ENCODE results near the gene NLGN4Y. TPM values are rescaled to one million over a fixed set of nuclear protein-coding genes. Genes with fewer than 3 reads are reported as not detected.

NLGN4Y gene
- total and polyA plus RNA-seq, 2 experiments from 2014 or later, result not detected

DNA sequence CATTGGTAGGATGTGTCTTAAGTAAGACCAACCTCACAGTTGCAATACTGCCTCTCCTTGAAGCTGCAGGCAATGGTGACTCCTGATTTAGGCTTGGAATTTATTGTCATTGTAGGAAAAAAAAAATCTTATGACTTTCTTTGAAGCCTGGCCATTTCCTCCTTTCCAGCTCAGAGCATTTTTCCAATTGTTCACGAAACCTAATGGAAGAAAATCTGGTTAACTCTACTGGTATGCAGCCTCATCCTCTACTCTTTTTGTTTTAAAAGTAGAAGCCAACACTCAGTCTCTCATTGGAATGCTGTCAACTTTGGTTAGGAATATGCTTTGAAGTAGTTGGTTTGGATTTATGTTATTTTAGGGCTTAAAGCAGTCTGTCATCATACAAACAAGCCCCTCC lies 298.6 kb downstream of the NLGN4Y start:
- Histone ChIP-seq H3K27ac (no peak overlapping the region), H3K27me3 (no peaks in the 10 kb centered on the region), H3K4me2 (no peak overlapping the region), H4K20me1 (ENCODE audit: insufficient read depth, poor library complexity, severe bottlenecking) (no peaks in the 10 kb centered on the region), H3K4me3 (no peak overlapping the region), H3K9me3 (ENCODE audit: low read depth) (no peaks in the 10 kb centered on the region), H2AFZ (no peak overlapping the region), H3K4me1 (ENCODE audit: insufficient read depth) (no peaks in the 10 kb centered on the region), H3K9me2 (replicated peaks; ENCODE audit: insufficient read depth) (no peaks in the 10 kb centered on the region), H3K36me3 (replicated peaks; ENCODE audit: insufficient read depth, low read depth) (no peaks in the 10 kb centered on the region), H3K79me2 (no peaks in the 10 kb centered on the region)
- no CpG with 5 or more reads among the region's 1 CpG for WGBS (ENCODE audit: low lambda C conversion rate, missing lambda C conversion rate)
- TF ChIP-seq EZH2 (IDR thresholded peaks at IDR 0.05; ENCODE audit: borderline replicate concordance), result no peak
- TF ChIP-seq, protein P1, sequence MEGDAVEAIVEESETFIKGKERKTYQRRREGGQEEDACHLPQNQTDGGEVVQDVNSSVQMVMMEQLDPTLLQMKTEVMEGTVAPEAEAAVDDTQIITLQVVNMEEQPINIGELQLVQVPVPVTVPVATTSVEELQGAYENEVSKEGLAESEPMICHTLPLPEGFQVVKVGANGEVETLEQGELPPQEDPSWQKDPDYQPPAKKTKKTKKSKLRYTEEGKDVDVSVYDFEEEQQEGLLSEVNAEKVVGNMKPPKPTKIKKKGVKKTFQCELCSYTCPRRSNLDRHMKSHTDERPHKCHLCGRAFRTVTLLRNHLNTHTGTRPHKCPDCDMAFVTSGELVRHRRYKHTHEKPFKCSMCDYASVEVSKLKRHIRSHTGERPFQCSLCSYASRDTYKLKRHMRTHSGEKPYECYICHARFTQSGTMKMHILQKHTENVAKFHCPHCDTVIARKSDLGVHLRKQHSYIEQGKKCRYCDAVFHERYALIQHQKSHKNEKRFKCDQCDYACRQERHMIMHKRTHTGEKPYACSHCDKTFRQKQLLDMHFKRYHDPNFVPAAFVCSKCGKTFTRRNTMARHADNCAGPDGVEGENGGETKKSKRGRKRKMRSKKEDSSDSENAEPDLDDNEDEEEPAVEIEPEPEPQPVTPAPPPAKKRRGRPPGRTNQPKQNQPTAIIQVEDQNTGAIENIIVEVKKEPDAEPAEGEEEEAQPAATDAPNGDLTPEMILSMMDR (IDR thresholded peaks at IDR 0.05; ENCODE audit: poor library complexity), result no peak
- no peak for TF ChIP-seq EZH2phosphoT487 (IDR thresholded peaks at IDR 0.05; ENCODE audit: low read depth, severe bottlenecking, unreplicated experiment)
- no peak for DNase-seq (ENCODE audit: low spot score)

DNA sequence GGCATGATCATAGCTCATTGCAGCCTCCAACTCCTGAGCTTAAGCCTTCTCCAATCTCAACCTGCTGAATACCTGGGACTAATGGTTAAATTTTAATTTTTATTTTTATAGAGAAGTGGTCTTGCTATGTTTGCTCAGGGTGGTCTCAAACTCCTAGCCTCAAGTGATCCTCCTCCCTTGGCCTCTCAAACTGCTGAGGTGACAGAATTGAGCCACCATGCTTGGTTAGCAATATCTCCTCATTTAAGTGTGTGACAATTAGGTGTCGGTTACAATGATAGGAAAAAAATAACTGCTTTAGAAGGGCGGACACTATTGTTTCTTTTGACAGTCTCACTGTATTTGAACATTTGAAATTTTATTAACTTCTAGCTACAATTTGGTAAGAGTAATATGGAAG lies 300.3 kb downstream of the NLGN4Y start:
- Histone ChIP-seq H3K4me1 (ENCODE audit: insufficient read depth) (no peaks in the 10 kb centered on the region), H3K79me2 (no peaks in the 10 kb centered on the region), H3K4me2 (no peak overlapping the region), H3K36me3 (replicated peaks; ENCODE audit: insufficient read depth, low read depth) (no peaks in the 10 kb centered on the region), H3K27me3 (no peaks in the 10 kb centered on the region), H2AFZ (no peak overlapping the region), H3K27ac (no peak overlapping the region), H3K4me3 (no peak overlapping the region), H3K9me2 (replicated peaks; ENCODE audit: insufficient read depth) (no peaks in the 10 kb centered on the region), H3K9me3 (ENCODE audit: low read depth) (no peaks in the 10 kb centered on the region), H4K20me1 (ENCODE audit: insufficient read depth, poor library complexity, severe bottlenecking) (no peaks in the 10 kb centered on the region)
- TF ChIP-seq, protein P1 (IDR thresholded peaks at IDR 0.05; ENCODE audit: poor library complexity), result no peak
- TF ChIP-seq EZH2 (IDR thresholded peaks at IDR 0.05; ENCODE audit: borderline replicate concordance) (no peak), EZH2phosphoT487 (IDR thresholded peaks at IDR 0.05; ENCODE audit: low read depth, severe bottlenecking, unreplicated experiment) (no peak)
- DNase-seq (ENCODE audit: low spot score), result no peak
- no CpG with 5 or more reads among the region's 2 CpGs for WGBS (ENCODE audit: low lambda C conversion rate, missing lambda C conversion rate)

DNA sequence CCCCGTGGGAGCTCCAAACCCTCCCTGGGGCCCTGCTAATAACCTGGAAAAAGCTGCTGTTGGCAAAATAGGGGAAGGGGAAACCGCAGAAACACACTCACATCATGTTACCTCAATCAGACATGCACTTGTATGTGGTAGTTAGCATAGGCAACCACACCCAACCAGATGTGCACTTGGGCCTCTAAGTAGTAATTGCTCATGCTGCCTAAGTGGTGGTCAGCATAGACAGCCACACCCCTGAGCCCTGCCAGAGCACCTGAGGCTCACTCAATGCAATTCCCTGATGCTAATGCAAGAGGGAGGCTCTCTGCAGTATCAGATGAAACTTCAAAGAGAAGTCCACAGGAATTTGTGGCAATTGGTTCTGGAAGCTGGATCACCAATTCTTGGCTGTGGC lies 301.4 kb downstream of the NLGN4Y start:
- no peak overlapping the region for H3K4me3 ChIP-seq
- no peaks in the 10 kb centered on the region for H3K27me3 ChIP-seq
- no peaks in the 10 kb centered on the region for H3K36me3 ChIP-seq (replicated peaks; ENCODE audit: insufficient read depth, low read depth)
- no peak for DNase-seq (ENCODE audit: low spot score)
- no peak overlapping the region for H3K27ac ChIP-seq
- H3K4me2 ChIP-seq, result no peak overlapping the region
- no peaks in the 10 kb centered on the region for H4K20me1 ChIP-seq (ENCODE audit: insufficient read depth, poor library complexity, severe bottlenecking)
- no peaks in the 10 kb centered on the region for H3K9me3 ChIP-seq (ENCODE audit: low read depth)
- no peaks in the 10 kb centered on the region for H3K9me2 ChIP-seq (replicated peaks; ENCODE audit: insufficient read depth)
- no peak overlapping the region for H2AFZ ChIP-seq
- H3K4me1 ChIP-seq (ENCODE audit: insufficient read depth), result no peaks in the 10 kb centered on the region
- no peaks in the 10 kb centered on the region for H3K79me2 ChIP-seq
- WGBS (ENCODE audit: low lambda C conversion rate, missing lambda C conversion rate), result no CpG with 5 or more reads among the region's 2 CpGs
- TF ChIP-seq EZH2 (IDR thresholded peaks at IDR 0.05; ENCODE audit: borderline replicate concordance) (no peak), EZH2phosphoT487 (IDR thresholded peaks at IDR 0.05; ENCODE audit: low read depth, severe bottlenecking, unreplicated experiment) (no peak)
- TF ChIP-seq, protein P1 (IDR thresholded peaks at IDR 0.05; ENCODE audit: poor library complexity), result no peak

DNA sequence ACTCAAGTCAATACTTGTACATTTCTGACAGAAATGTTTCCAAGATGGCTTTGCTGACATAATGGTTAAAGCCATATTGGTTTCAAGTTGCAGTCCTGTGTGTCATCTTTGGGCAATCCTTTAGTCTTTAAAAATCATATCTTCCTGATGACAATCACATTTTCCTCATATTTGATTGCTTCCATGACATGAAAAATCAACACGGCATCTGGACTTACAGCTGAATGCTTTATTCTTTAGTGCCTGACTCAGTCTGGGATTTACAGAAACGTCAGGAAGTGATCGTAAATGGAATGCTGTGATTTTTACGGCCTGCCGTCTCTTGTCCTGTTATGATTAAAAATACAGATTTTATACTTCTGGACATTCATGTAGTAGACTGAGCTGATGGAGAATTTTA lies 304.2 kb downstream of the NLGN4Y start:
- no peak overlapping the region for H3K4me2 ChIP-seq
- H3K9me2 ChIP-seq (replicated peaks; ENCODE audit: insufficient read depth), result no peaks in the 10 kb centered on the region
- H3K4me1 ChIP-seq (ENCODE audit: insufficient read depth), result no peaks in the 10 kb centered on the region
- no peaks in the 10 kb centered on the region for H4K20me1 ChIP-seq (ENCODE audit: insufficient read depth, poor library complexity, severe bottlenecking)
- no peaks in the 10 kb centered on the region for H3K79me2 ChIP-seq
- no peaks in the 10 kb centered on the region for H3K9me3 ChIP-seq (ENCODE audit: low read depth)
- no peaks in the 10 kb centered on the region for H3K36me3 ChIP-seq (replicated peaks; ENCODE audit: insufficient read depth, low read depth)
- no peak for DNase-seq (ENCODE audit: low spot score)
- no peak overlapping the region for H3K4me3 ChIP-seq
- TF ChIP-seq EZH2 (IDR thresholded peaks at IDR 0.05; ENCODE audit: borderline replicate concordance), result no peak
- TF ChIP-seq, protein P1 (IDR thresholded peaks at IDR 0.05; ENCODE audit: poor library complexity), result no peak
- no peak for TF ChIP-seq EZH2phosphoT487 (IDR thresholded peaks at IDR 0.05; ENCODE audit: low read depth, severe bottlenecking, unreplicated experiment)
- no peak overlapping the region for H3K27ac ChIP-seq
- no CpG with 5 or more reads among the region's 5 CpGs for WGBS (ENCODE audit: low lambda C conversion rate, missing lambda C conversion rate)
- no peaks in the 10 kb centered on the region for H3K27me3 ChIP-seq
- no peak overlapping the region for H2AFZ ChIP-seq

All from hepatocyte (in vitro differentiated cells).